Liver (tissue), 3 donors: ENCODE results near the gene ARSJ.

Experiments used
- ATF3 ChIP-seq: IDR thresholded peaks from 2 replicates; pipeline ENCODE4 v1.6.1; 2016; ENCODE audit warnings: antibody characterized with exemption
- HNF4G ChIP-seq: IDR thresholded peaks from 2 replicates; pipeline ENCODE4 v1.6.1; 2016; ENCODE audit warnings: antibody characterized with exemption
- JUND ChIP-seq, 2 donors: IDR thresholded peaks; 2 replicates each; pipeline ENCODE4 v1.6.1; 2016; ENCODE audit warnings: antibody characterized with exemption in 2 of 2
- RAD21 ChIP-seq, 2 donors: IDR thresholded peaks; 2 replicates each; pipeline ENCODE4 v1.6.1; 2016; ENCODE audit warnings: antibody characterized with exemption in 2 of 2, mild to moderate bottlenecking in 2 of 2
- REST ChIP-seq: IDR thresholded peaks from 2 replicates; pipeline ENCODE4 v1.6.1; 2016; ENCODE audit warnings: antibody characterized with exemption, mild to moderate bottlenecking
- TAF1 ChIP-seq: conservative IDR thresholded peaks from 2 replicates; pipeline ENCODE4 v1.6.1; 2016; ENCODE audit warnings: antibody characterized with exemption, mild to moderate bottlenecking
- YY1 ChIP-seq: IDR thresholded peaks from 2 replicates; pipeline ENCODE4 v1.6.1; 2016; ENCODE audit warnings: antibody characterized with exemption, mild to moderate bottlenecking
- ZBTB33 ChIP-seq: IDR thresholded peaks from 2 replicates; pipeline ENCODE4 v1.6.1; 2016; ENCODE audit warnings: antibody characterized with exemption
- TF ChIP-seq, protein P1 (sequence below): fragments of 150-350 bp; IDR thresholded peaks from 2 replicates; pipeline ENCODE4 v1.5.1; 2017; ENCODE audit warnings: improper control_type of control experiment, low read depth, low read length; ENCODE audit not compliant: missing input control
- donor health status: healthy.
- donor health status: healthy.

DNA sequence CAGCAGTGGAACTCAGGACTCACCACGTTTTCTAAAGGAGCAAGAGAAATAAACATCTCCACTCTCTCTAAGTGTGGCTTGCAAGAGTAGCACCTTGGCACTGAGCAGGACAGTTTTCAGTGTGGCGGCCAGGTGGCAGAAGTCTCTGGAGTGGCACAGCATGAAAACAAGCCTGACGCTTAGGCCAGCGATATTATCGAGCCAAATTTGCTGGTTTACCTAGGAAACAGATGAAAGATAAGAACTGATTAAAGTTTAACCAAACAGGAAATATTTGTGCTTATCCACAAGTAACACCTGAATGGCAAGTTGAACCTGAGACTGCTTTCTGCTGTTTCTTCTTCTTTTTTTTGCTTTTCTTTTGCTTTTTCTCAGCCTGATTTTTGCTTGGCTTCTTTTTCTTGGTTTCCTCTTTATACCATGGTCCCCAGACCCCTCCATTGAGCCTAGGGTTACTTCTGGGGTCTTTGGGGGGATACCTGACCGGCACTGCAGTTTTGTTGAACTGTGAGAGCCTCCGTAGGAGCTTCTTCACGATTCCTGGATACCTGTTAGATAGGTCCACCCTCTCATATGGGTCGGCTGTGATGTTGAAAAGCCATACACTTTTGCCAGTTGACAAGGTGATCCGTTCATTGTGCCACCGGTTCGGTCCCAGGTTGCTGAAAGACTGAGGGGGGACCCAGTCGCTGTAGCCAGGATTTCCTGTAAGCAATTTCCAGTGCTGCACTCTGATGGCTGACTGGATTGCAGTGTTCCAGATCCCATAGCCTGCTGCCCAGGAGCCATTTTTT lies 77.3 kb downstream of the ARSJ start:
- TF ChIP-seq, protein P1, sequence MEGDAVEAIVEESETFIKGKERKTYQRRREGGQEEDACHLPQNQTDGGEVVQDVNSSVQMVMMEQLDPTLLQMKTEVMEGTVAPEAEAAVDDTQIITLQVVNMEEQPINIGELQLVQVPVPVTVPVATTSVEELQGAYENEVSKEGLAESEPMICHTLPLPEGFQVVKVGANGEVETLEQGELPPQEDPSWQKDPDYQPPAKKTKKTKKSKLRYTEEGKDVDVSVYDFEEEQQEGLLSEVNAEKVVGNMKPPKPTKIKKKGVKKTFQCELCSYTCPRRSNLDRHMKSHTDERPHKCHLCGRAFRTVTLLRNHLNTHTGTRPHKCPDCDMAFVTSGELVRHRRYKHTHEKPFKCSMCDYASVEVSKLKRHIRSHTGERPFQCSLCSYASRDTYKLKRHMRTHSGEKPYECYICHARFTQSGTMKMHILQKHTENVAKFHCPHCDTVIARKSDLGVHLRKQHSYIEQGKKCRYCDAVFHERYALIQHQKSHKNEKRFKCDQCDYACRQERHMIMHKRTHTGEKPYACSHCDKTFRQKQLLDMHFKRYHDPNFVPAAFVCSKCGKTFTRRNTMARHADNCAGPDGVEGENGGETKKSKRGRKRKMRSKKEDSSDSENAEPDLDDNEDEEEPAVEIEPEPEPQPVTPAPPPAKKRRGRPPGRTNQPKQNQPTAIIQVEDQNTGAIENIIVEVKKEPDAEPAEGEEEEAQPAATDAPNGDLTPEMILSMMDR = peak; percentile 72
- no peak for TF ChIP-seq TAF1
- no peak for TF ChIP-seq ATF3
- no peak for TF ChIP-seq ZBTB33
- TF ChIP-seq REST = peak; percentile 13
- TF ChIP-seq HNF4G = no peak
- peak; percentile 48 for TF ChIP-seq YY1
- peak; percentile 85 to 89 for TF ChIP-seq RAD21 (IDR thresholded peaks at IDR 0.05)
- peak in 1 of 2 donors; percentile 43 for TF ChIP-seq JUND (IDR thresholded peaks at IDR 0.05)
